HG02885 (cell line): ENCODE measurements around the gene HCST.

ENCODE experiments used
- ATAC-seq: cut with Tn5 transposase; IDR thresholded peaks from one replicate; pipeline ENCODE4 v1.9.1; 2021; ENCODE audit warnings: mild to moderate bottlenecking; ENCODE audit not compliant: unreplicated experiment, poor library complexity

The HCST gene

GRCh38 chr19:35935911-35936737, 33.8 kb downstream of the HCST start, which contains the start of gene LRFN3:
Gene LRFN3, plus strand, starts transcription at chr19:35936374. Its CDS starts 3,052 bp downstream, at chr19:35939426.
- ATAC-seq = no peak

DNA sequence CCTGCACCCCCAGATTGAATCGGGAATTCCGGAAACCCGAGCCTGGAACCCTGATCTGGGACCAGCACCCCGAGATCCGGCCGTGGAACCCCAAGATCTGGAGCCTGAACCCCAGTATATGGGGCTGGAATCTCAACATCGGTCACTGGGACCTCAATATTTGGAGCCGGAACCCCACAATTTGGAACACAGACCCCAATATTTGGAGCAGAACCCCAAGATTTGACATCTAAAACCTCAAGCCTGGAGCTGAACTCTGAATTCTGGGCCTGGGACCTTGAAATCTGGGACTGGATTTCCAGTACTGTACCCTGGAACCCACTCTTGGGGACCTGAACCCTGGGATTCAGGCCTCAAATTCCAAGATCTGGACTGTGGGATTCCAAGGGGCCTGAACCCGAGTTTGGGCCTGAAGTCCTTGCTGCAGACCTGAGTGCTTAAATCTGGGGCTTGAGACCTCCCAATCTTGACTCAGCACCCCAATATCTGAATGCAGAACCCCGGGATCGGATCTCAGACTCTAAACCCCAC, 34.5 kb downstream of the HCST start:
- ATAC-seq = no peak

DNA sequence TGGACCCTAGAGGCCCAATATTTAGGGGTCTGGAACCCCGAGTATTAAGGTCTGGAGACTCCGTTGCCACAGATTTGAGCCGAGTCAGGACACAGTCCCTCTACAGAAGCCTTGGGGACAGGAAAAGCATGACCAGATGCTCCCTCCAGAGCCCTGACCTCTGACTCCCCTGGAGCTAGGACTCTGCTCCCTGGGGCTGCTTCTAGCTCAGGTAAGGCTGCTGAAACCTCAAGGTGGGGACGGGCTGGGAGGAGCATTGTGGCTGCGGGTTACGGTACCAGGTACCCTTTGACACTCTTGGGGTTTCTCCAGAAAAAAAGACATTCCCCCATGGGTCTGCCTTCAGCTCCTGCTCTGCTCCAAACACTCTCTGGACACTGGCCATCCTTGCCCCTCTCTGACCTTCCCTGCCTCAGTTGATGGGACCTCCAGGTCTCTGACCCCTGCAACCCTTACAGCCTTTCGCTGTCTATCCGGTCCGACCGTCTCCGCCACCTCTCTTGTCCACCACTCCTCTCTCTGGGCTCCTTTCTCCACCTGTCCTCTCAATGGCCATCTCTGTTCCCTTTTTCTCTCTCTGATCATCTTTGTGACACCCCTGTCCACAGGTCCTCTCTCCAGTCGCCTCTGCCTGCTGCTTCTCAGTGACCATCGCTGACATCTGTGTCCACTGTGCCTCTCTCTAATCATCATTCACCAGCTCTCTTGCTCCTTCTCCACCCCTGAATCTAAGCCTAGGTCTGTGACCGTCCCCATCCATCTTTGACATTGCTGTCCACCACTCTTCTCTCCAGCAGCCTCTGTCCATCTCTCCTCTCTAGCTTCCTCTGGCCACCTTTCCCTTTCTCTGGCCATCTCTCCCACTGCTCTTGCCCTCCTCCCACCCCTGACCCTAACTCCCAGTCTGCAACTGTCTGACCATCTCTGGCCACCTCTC, 35.3 kb downstream of the HCST start:
- ATAC-seq = no peak

DNA sequence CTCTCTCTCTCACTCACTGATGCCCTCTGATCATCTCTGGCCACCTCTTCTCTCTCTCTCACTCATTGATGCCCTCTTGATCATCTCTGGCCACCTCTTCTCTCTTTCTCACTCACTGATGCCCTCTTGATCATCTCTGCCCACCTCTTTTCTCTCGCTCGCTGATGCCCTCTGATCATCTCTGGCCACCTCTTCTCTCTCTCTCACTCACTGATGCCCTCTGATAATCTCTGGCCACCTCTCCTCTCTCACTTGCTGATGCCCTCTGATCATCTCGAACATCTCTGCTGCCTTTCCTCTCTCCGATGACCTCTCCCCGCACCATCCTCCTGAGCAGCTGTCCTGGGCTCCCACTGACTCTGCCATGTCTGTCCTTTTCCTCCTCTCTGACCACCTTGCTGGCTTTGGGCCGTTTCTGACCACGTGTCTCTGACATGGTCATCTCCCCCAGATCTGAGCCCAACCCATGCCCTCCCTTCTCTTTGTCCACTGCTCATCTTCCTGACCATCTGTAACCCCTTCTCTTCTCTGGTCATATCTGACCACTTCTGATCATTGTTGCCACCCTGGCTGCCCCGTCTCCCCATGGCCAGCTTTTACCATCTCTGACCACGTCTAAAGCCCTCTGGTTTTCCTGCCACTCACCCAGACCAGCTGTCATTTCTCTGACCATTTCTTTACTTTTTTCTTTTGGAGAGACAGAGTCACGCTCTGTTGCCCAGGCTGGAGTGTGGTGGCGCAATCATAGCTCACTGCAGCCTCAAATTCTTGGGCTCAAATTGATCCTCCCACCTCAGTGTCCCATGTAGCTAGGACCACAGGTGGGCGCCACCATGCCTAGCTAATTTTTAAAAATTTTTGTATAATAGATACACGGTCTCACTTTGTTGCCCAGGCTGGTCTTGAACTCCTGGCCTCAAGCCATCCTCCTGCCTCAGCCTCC, 36.2 kb downstream of the HCST start:
- no peak for ATAC-seq

- ATAC-seq = no peak
Observed at GRCh38 chr19:35939307-35940077, 37.2 kb downstream of the HCST start.

DNA sequence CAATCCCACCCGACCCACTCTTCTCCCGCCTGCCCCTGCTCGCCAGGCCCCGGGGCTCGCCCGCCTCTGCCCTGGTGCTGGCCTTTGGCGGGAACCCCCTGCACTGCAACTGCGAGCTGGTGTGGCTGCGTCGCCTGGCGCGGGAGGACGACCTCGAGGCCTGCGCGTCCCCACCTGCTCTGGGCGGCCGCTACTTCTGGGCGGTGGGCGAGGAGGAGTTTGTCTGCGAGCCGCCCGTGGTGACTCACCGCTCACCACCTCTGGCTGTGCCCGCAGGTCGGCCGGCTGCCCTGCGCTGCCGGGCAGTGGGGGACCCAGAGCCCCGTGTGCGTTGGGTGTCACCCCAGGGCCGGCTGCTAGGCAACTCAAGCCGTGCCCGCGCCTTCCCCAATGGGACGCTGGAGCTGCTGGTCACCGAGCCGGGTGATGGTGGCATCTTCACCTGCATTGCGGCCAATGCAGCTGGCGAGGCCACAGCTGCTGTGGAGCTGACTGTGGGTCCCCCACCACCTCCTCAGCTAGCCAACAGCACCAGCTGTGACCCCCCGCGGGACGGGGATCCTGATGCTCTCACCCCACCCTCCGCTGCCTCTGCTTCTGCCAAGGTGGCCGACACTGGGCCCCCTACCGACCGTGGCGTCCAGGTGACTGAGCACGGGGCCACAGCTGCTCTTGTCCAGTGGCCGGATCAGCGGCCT, 37.9 kb downstream of the HCST start:
- no peak for ATAC-seq

GRCh38 chr19:35940839-35941238, 38.5 kb downstream of the HCST start:
- ATAC-seq = no peak

GRCh38 chr19:35942235-35942634, 39.9 kb downstream of the HCST start:
- no peak for ATAC-seq

GRCh38 chr19:35943321-35944301, 41.3 kb downstream of the HCST start:
- ATAC-seq = no peak

DNA sequence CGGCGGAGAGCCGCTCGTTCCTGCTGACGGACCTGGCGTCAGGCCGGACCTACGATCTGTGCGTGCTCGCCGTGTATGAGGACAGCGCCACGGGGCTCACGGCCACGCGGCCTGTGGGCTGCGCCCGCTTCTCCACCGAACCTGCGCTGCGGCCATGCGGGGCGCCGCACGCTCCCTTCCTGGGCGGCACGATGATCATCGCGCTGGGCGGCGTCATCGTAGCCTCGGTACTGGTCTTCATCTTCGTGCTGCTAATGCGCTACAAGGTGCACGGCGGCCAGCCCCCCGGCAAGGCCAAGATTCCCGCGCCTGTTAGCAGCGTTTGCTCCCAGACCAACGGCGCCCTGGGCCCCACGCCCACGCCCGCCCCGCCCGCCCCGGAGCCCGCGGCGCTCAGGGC, 42.2 kb downstream of the HCST start:
- ATAC-seq = no peak

GRCh38 chr19:35945121-35945790, 42.9 kb downstream of the HCST start:
- ATAC-seq = no peak

- no peak for ATAC-seq
Observed at GRCh38 chr19:35946203-35946602, 43.9 kb downstream of the HCST start.

DNA sequence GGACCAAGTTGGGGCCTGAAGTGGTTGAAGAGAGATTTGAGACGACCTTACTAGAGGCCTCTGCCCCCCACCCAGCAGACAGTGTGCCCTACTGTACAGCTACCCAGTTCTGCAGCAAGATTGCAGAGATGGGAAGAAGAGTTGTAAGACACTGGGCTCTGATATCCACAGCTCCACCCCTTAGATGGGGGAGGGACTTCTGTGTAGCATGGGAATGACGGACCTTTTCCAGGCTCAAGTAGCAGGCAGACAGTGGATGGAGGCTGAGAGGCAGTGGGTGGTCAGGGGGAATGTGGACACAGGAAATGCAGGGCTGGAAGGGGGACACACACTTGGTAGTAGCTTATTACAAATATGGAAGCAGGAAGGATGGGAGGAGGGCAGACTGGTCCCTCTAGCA, 46.8 kb downstream of the HCST start:
- ATAC-seq = no peak
